GM23338 (cell line): Measurements from ENCODE around the gene C2orf92. TPM values are rescaled to one million over a fixed set of nuclear protein-coding genes. Genes with fewer than 3 reads are reported as not detected.

ENCODE experiments used
- ATAC-seq: fragments of 200-7000 bp; cut with Tn5 transposase; 3 replicates; pipeline ENCODE4 v1.9.1; 2020
- DNase-seq: peaks from one replicate; pipeline ENCODE4 v3.0.0-alpha.2; 2015; ENCODE audit warnings: low spot score
- H2AFZ ChIP-seq: fragments of 200-600 bp; sonication (generic); 2 replicates; pipeline ENCODE4 v1.8.0; 2016; ENCODE audit warnings: antibody characterized with exemption, mild to moderate bottlenecking, moderate library complexity
- H3F3A ChIP-seq: fragments of 200-600 bp; sonication (generic); replicated peaks from 2 replicates; pipeline ENCODE4 v1.8.0; 2017; ENCODE audit warnings: antibody characterized with exemption, mixed run types, low read depth
- H3K27ac ChIP-seq: fragments of 200-600 bp; sonication (generic); 2 replicates; pipeline ENCODE4 v1.6.1; 2016; ENCODE audit warnings: low read depth
- H3K27me3 ChIP-seq: fragments of 200-600 bp; sonication (generic); 2 replicates; pipeline ENCODE4 v1.8.0; 2016; ENCODE audit warnings: mild to moderate bottlenecking, mixed run types, moderate library complexity; ENCODE audit not compliant: insufficient read depth
- H3K36me3 ChIP-seq: fragments of 200-600 bp; sonication (generic); 2 replicates; pipeline ENCODE4 v1.8.0; 2016; ENCODE audit warnings: mild to moderate bottlenecking; ENCODE audit not compliant: insufficient read depth
- H3K4me1 ChIP-seq: fragments of 200-600 bp; sonication (generic); 2 replicates; pipeline ENCODE4 v1.8.0; 2016; ENCODE audit warnings: mild to moderate bottlenecking, moderate library complexity; ENCODE audit not compliant: insufficient read depth
- H3K4me2 ChIP-seq: fragments of 200-600 bp; sonication (generic); 2 replicates; pipeline ENCODE4 v1.7.1; 2017; ENCODE audit warnings: mixed run types
- H3K4me3 ChIP-seq: fragments of 200-600 bp; sonication (generic); 2 replicates; pipeline ENCODE4 v1.6.1; 2016; ENCODE audit warnings: mixed run types
- H3K79me2 ChIP-seq: fragments of 200-600 bp; sonication (generic); replicated peaks from 2 replicates; pipeline ENCODE4 v1.8.0; 2017; ENCODE audit warnings: mild to moderate bottlenecking; ENCODE audit not compliant: insufficient read depth
- H3K9me2 ChIP-seq: fragments of 200-600 bp; sonication (generic); 2 replicates; pipeline ENCODE4 v1.8.0; 2017; ENCODE audit not compliant: insufficient read depth
- H4K20me1 ChIP-seq: fragments of 200-600 bp; sonication (generic); replicated peaks from 2 replicates; pipeline ENCODE4 v1.8.0; 2017; ENCODE audit warnings: mild to moderate bottlenecking; ENCODE audit not compliant: insufficient read depth
- H3K27ac Mint-ChIP-seq: 2 replicates; pipeline ENCODE4 v1.8.0; 2020; ENCODE audit warnings: inconsistent platforms, mild to moderate bottlenecking, moderate library complexity, mixed read lengths
- H3K27me3 Mint-ChIP-seq: 3 replicates; pipeline ENCODE4 v1.8.0; 2022; ENCODE audit warnings: low read depth, mild to moderate bottlenecking, moderate library complexity, mixed read lengths, inconsistent platforms; ENCODE audit not compliant: insufficient read depth, poor library complexity
- H3K36me3 Mint-ChIP-seq: 3 replicates; pipeline ENCODE4 v1.8.0; 2021; ENCODE audit warnings: low read depth, mild to moderate bottlenecking, inconsistent platforms, moderate library complexity, mixed read lengths
- H3K4me1 Mint-ChIP-seq: 3 replicates; pipeline ENCODE4 v1.8.0; 2020; ENCODE audit warnings: mild to moderate bottlenecking, inconsistent platforms, mixed read lengths
- H3K4me3 Mint-ChIP-seq: 3 replicates; pipeline ENCODE4 v1.8.0; 2021; ENCODE audit warnings: moderate library complexity, mild to moderate bottlenecking, inconsistent platforms, mixed read lengths
- H3K9me3 Mint-ChIP-seq: 3 replicates; pipeline ENCODE4 v1.8.0; 2020; ENCODE audit warnings: moderate library complexity, mild to moderate bottlenecking, inconsistent platforms, mixed read lengths
- CREB1 ChIP-seq: fragments of 250-450 bp; sonication (Bioruptor Pico); IDR thresholded peaks from 2 replicates; pipeline ENCODE4 v1.5.0; 2020; ENCODE audit warnings: low read depth, mild to moderate bottlenecking, moderate library complexity
- CTCF ChIP-seq, 2 experiments: fragments of 200-600 bp in 1 of 2; sonication (generic) in 1 of 2; conservative IDR thresholded peaks; 2 replicates each; pipeline versions ENCODE4 v1.5.1 to v1.6.1; 2016 to 2017; ENCODE audit warnings: antibody characterized with exemption in 2 of 2, low read depth in 2 of 2, mild to moderate bottlenecking in 2 of 2, moderate library complexity in 1 of 2
- NANOG ChIP-seq: IDR thresholded peaks from 2 replicates; pipeline ENCODE4 v1.6.1; 2016; ENCODE audit warnings: antibody characterized with exemption, borderline replicate concordance
- POLR2AphosphoS5 ChIP-seq: IDR thresholded peaks from 2 replicates; pipeline ENCODE4 v1.6.1; 2016; ENCODE audit warnings: antibody characterized with exemption, low read depth
- REST ChIP-seq: IDR thresholded peaks from one replicate; pipeline ENCODE4 v1.6.1; 2018; ENCODE audit warnings: antibody characterized with exemption; ENCODE audit not compliant: unreplicated experiment
- polyA plus RNA-seq: library from polyadenylated mRNA; unstranded; fragments of >200 nt; fragmentation: Nextera tagmentation; extraction: Ambion mirVana; gene quantifications from 2 replicates; pipeline ENCODE4 v1.2.1, GENCODE V29; 2016
- total RNA-seq: library from RNA; depleted of rRNA; stranded (reverse); fragments of >200 nt; shearing (Covaris generic); gene quantifications from 2 replicates; pipeline ENCODE4 v1.2.3, GENCODE V29; 2014
- TF ChIP-seq, protein P1 (sequence below): IDR thresholded peaks from 2 replicates; pipeline ENCODE4 v1.6.1; 2016; ENCODE audit warnings: antibody characterized with exemption
- TF ChIP-seq, protein P2 (sequence below): fragments of 250-450 bp; sonication (Bioruptor Pico); IDR thresholded peaks from 2 replicates; pipeline ENCODE4 v1.5.0; 2020; ENCODE audit warnings: mild to moderate bottlenecking, moderate library complexity

C2orf92 gene
- total and polyA plus RNA-seq, 2 experiments from 2014 or later = 1.7 to 2.6 TPM

GRCh38 chr2:97661927-97662326 is 7.6 kb upstream of the C2orf92 start (continued):
- TF ChIP-seq REST (no peak), CREB1 (CRISPR knock-in tag) (no peak), NANOG (no peak), POLR2AphosphoS5 (no peak)
- TF ChIP-seq, protein P1, sequence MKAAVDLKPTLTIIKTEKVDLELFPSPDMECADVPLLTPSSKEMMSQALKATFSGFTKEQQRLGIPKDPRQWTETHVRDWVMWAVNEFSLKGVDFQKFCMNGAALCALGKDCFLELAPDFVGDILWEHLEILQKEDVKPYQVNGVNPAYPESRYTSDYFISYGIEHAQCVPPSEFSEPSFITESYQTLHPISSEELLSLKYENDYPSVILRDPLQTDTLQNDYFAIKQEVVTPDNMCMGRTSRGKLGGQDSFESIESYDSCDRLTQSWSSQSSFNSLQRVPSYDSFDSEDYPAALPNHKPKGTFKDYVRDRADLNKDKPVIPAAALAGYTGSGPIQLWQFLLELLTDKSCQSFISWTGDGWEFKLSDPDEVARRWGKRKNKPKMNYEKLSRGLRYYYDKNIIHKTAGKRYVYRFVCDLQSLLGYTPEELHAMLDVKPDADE = no peak

DNA sequence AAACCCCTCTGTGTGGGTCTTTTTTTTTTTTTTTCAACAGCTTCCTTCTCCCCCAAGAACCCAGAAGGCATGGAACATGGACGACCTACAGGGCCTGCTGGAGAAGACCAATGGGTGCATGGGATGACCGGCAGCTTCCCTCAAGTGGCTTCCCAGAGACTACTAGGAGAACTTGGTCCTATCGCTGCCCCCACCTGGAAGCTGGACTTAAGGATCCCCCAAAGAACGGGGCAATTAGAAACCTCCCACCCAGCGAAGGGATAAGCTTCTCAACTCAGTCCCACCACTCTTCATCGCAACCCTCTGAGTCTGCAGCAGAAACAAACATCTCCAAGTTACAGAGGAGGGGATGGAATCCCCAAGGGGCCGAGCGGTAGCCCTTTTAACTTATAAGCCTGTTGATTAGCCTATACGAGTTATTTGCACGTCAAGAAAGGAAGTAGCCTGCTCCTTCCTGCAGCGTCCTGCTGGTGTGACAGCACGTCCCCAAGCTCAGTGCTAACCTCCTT is 7.1 kb upstream of the C2orf92 start:
- peak overlapping the region; percentile 92 for H3K27ac Mint-ChIP-seq
- H3K79me2 ChIP-seq = peaks cover 22% of the 10 kb centered on the region
- peaks cover 19% of the 10 kb centered on the region for H3K4me1 Mint-ChIP-seq
- peaks cover 6% of the 10 kb centered on the region for H3K27me3 Mint-ChIP-seq
- no peak for ATAC-seq
- H3F3A ChIP-seq = peaks cover 3% of the 10 kb centered on the region; the same call in 1 of the 2 replicates
- no peaks in the 10 kb centered on the region for H3K27me3 ChIP-seq
- H2AFZ ChIP-seq = no peak overlapping the region
- no peak overlapping the region for H3K27ac ChIP-seq
- DNase-seq = peak; percentile 26
- H3K36me3 ChIP-seq = no peaks in the 10 kb centered on the region
- H3K4me3 ChIP-seq = peak overlapping the region; percentile 64
- H4K20me1 ChIP-seq = peaks cover 10% of the 10 kb centered on the region; the same call in 1 of the 2 replicates
- H3K36me3 Mint-ChIP-seq = peaks cover 12% of the 10 kb centered on the region
- no peaks in the 10 kb centered on the region for H3K9me2 ChIP-seq
- H3K4me2 ChIP-seq = peak overlapping the region; percentile 98
- peaks cover 18% of the 10 kb centered on the region for H3K4me1 ChIP-seq
- H3K4me3 Mint-ChIP-seq = peak overlapping the region; percentile 89
- no peaks in the 10 kb centered on the region for H3K9me3 Mint-ChIP-seq
- peak in 1 of 2 experiments; percentile 20; a peak in 1 of 4 replicates for TF ChIP-seq CTCF (conservative IDR thresholded peaks at IDR 0.05; ENCODE audit: low read depth in 2 of 2)
- TF ChIP-seq, protein P2, sequence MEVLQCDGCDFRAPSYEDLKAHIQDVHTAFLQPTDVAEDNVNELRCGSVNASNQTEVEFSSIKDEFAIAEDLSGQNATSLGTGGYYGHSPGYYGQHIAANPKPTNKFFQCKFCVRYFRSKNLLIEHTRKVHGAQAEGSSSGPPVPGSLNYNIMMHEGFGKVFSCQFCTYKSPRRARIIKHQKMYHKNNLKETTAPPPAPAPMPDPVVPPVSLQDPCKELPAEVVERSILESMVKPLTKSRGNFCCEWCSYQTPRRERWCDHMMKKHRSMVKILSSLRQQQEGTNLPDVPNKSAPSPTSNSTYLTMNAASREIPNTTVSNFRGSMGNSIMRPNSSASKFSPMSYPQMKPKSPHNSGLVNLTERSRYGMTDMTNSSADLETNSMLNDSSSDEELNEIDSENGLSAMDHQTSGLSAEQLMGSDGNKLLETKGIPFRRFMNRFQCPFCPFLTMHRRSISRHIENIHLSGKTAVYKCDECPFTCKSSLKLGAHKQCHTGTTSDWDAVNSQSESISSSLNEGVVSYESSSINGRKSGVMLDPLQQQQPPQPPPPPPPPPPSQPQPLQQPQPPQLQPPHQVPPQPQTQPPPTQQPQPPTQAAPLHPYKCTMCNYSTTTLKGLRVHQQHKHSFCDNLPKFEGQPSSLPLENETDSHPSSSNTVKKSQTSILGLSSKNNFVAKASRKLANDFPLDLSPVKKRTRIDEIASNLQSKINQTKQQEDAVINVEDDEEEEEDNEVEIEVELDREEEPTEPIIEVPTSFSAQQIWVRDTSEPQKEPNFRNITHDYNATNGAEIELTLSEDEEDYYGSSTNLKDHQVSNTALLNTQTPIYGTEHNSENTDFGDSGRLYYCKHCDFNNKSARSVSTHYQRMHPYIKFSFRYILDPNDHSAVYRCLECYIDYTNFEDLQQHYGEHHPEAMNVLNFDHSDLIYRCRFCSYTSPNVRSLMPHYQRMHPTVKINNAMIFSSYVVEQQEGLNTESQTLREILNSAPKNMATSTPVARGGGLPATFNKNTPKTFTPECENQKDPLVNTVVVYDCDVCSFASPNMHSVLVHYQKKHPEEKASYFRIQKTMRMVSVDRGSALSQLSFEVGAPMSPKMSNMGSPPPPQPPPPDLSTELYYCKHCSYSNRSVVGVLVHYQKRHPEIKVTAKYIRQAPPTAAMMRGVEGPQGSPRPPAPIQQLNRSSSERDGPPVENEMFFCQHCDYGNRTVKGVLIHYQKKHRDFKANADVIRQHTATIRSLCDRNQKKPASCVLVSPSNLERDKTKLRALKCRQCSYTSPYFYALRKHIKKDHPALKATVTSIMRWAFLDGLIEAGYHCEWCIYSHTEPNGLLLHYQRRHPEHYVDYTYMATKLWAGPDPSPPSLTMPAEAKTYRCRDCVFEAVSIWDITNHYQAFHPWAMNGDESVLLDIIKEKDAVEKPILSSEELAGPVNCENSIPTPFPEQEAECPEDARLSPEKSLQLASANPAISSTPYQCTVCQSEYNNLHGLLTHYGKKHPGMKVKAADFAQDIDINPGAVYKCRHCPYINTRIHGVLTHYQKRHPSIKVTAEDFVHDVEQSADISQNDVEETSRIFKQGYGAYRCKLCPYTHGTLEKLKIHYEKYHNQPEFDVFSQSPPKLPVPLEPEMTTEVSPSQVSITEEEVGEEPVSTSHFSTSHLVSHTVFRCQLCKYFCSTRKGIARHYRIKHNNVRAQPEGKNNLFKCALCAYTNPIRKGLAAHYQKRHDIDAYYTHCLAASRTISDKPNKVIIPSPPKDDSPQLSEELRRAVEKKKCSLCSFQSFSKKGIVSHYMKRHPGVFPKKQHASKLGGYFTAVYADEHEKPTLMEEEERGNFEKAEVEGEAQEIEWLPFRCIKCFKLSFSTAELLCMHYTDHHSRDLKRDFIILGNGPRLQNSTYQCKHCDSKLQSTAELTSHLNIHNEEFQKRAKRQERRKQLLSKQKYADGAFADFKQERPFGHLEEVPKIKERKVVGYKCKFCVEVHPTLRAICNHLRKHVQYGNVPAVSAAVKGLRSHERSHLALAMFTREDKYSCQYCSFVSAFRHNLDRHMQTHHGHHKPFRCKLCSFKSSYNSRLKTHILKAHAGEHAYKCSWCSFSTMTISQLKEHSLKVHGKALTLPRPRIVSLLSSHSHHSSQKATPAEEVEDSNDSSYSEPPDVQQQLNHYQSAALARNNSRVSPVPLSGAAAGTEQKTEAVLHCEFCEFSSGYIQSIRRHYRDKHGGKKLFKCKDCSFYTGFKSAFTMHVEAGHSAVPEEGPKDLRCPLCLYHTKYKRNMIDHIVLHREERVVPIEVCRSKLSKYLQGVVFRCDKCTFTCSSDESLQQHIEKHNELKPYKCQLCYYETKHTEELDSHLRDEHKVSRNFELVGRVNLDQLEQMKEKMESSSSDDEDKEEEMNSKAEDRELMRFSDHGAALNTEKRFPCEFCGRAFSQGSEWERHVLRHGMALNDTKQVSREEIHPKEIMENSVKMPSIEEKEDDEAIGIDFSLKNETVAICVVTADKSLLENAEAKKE (CRISPR knock-in tag) = no peak
